Measurements from ENCODE around the gene MAN2A1.

The MAN2A1 gene

DNA sequence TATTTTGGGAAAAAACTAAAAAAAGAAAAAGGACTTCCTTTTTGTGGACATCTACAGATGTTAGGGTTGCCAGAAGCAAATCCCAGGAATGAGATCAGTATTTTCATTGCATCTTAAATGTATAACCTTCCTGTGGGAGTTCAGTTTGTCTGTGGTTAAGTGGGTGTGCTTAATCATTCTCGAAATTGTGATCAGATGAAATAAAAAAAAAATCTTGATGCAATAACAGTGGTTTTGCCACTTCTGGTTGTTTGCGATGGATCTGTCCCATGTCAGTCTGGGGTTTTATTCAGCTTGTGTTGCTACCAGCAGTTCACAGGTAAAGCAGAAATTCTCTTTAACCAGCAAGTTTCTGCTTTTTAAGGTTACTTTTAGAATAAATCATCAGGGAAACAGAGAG lies 179.0 kb downstream of the MAN2A1 start:
- Histone ChIP-seq H3K79me2 (ENCODE audit: control insufficient read depth, insufficient read depth, low read length, poor library complexity) (no peaks in the 10 kb centered on the region), H2BK12ac (ENCODE audit: low read length) (no peak overlapping the region), H3K9me3 (ENCODE audit: insufficient read depth, low read depth, low read length) (no peaks in the 10 kb centered on the region), H3K79me1 (ENCODE audit: low read length) (peaks cover 4% of the 10 kb centered on the region), H3K4me3 (ENCODE audit: low read depth, low read length) (no peak overlapping the region), H4K12ac (ENCODE audit: low read depth, low read length) (no peak overlapping the region), H3K23ac (ENCODE audit: low read length) (no peak overlapping the region), H2AFZ (ENCODE audit: insufficient read depth, low read length, poor library complexity) (no peak overlapping the region), H3K4me2 (ENCODE audit: low read length) (no peak overlapping the region), H3K4ac (ENCODE audit: low read depth, low read length) (no peak overlapping the region), H2AK5ac (ENCODE audit: low read length) (no peak overlapping the region), H2BK120ac (ENCODE audit: insufficient read depth, low read length, poor library complexity) (no peak overlapping the region), H3K27me3 (ENCODE audit: insufficient read depth, low read length) (no peaks in the 10 kb centered on the region), H4K91ac (ENCODE audit: low read depth, low read length) (no peak overlapping the region), H2BK5ac (ENCODE audit: low read depth, low read length, poor library complexity) (no peak overlapping the region), H3K27ac (ENCODE audit: low read depth, low read length) (no peak overlapping the region), H3K18ac (ENCODE audit: low read length) (no peak overlapping the region), H3K4me1 (ENCODE audit: control insufficient read depth in 1 of 2, insufficient read depth in 2 of 2, low read length in 2 of 2) (peaks cover 4 to 13% of the 10 kb centered on the region in 2 experiments), H4K8ac (ENCODE audit: low read depth, low read length) (no peak overlapping the region), H3K9ac (ENCODE audit: low read length) (no peak overlapping the region), H3K36me3 (ENCODE audit: control insufficient read depth in 1 of 2, insufficient read depth in 2 of 2, low read length in 2 of 2) (no peaks in the 10 kb centered on the region), H3K14ac (ENCODE audit: low read length) (no peak overlapping the region)
- WGBS (ENCODE audit: extremely low coverage, insufficient coverage, insufficient read length): no CpG with 5 or more reads among the region's 2 CpGs
- no peak for DNase-seq

DNA sequence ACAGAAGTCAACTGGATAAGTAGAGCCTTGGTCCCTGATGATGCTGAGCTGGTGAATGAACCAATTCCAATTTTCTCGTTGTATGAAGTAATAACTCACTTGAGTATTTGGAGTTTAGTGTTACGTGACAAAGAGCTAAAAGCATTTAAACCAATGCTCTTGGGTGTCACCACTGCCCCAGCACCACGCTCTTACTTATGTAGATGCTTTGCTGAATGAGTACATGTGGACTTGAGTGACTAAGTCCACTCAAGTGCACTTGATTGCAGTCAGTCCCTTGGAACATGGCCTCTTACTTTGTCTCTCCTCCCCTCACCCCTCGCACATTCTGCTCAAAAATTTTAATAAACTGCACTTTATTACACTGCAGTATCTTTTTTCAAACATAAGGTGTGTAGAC lies 184.0 kb downstream of the MAN2A1 start:
- H4K8ac ChIP-seq (ENCODE audit: low read depth, low read length): no peak overlapping the region
- peak in 1 of 2 donors; percentile 26 for DNase-seq
- no peak overlapping the region for H3K4ac ChIP-seq (ENCODE audit: low read depth, low read length)
- no peak overlapping the region for H3K14ac ChIP-seq (ENCODE audit: low read length)
- H3K4me3 ChIP-seq (ENCODE audit: low read depth, low read length): no peak overlapping the region
- no peak overlapping the region for H2BK12ac ChIP-seq (ENCODE audit: low read length)
- H2BK120ac ChIP-seq (ENCODE audit: insufficient read depth, low read length, poor library complexity): no peak overlapping the region
- no peaks in the 10 kb centered on the region for H3K27me3 ChIP-seq (ENCODE audit: insufficient read depth, low read length)
- no peak overlapping the region for H3K23ac ChIP-seq (ENCODE audit: low read length)
- no peak overlapping the region for H3K4me2 ChIP-seq (ENCODE audit: low read length)
- no peak overlapping the region for H4K91ac ChIP-seq (ENCODE audit: low read depth, low read length)
- no peak overlapping the region for H2AK5ac ChIP-seq (ENCODE audit: low read length)
- H3K79me2 ChIP-seq (ENCODE audit: control insufficient read depth, insufficient read depth, low read length, poor library complexity): no peaks in the 10 kb centered on the region
- H3K4me1 ChIP-seq (ENCODE audit: control insufficient read depth in 1 of 2, insufficient read depth in 2 of 2, low read length in 2 of 2): no peaks in the 10 kb centered on the region
- H4K12ac ChIP-seq (ENCODE audit: low read depth, low read length): no peak overlapping the region
- no peak overlapping the region for H3K9ac ChIP-seq (ENCODE audit: low read length)
- H2BK5ac ChIP-seq (ENCODE audit: low read depth, low read length, poor library complexity): no peak overlapping the region
- no peak overlapping the region for H3K27ac ChIP-seq (ENCODE audit: low read depth, low read length)
- no peak overlapping the region for H2AFZ ChIP-seq (ENCODE audit: insufficient read depth, low read length, poor library complexity)
- no peaks in the 10 kb centered on the region for H3K9me3 ChIP-seq (ENCODE audit: insufficient read depth, low read depth, low read length)
- H3K79me1 ChIP-seq (ENCODE audit: low read length): no peaks in the 10 kb centered on the region
- no peaks in the 10 kb centered on the region for H3K36me3 ChIP-seq (ENCODE audit: control insufficient read depth in 1 of 2, insufficient read depth in 2 of 2, low read length in 2 of 2)
- no CpG with 5 or more reads among the region's 4 CpGs for WGBS (ENCODE audit: extremely low coverage, insufficient coverage, insufficient read length)
- H3K18ac ChIP-seq (ENCODE audit: low read length): no peak overlapping the region

DNA sequence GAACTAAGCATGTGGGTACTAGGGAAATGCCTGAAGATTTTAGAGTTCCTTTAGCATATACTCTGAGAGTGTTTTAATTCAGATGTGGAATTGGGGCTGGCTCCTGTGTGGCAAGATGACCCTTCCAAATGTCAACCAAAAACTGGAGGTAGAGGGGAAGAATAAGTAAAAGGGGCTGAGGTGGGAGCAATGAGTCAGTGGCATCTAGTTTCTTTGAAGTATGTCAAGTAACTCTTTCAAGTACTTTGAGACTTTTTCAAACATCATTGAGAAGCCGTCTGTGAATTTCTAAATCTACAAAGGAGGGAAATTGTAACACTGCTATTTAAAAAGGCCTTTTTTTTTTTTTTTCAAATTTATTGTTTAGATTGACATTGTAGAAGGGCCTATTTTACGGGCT lies 184.4 kb downstream of the MAN2A1 start:
- Histone ChIP-seq H2AFZ (ENCODE audit: insufficient read depth, low read length, poor library complexity) (no peak overlapping the region), H3K79me2 (ENCODE audit: control insufficient read depth, insufficient read depth, low read length, poor library complexity) (no peaks in the 10 kb centered on the region), H3K4ac (ENCODE audit: low read depth, low read length) (no peak overlapping the region), H2BK120ac (ENCODE audit: insufficient read depth, low read length, poor library complexity) (no peak overlapping the region), H3K79me1 (ENCODE audit: low read length) (no peaks in the 10 kb centered on the region), H2AK5ac (ENCODE audit: low read length) (no peak overlapping the region), H3K4me2 (ENCODE audit: low read length) (no peak overlapping the region), H3K27ac (ENCODE audit: low read depth, low read length) (no peak overlapping the region), H4K8ac (ENCODE audit: low read depth, low read length) (no peak overlapping the region), H4K12ac (ENCODE audit: low read depth, low read length) (no peak overlapping the region), H2BK5ac (ENCODE audit: low read depth, low read length, poor library complexity) (no peak overlapping the region), H2BK12ac (ENCODE audit: low read length) (no peak overlapping the region), H4K91ac (ENCODE audit: low read depth, low read length) (no peak overlapping the region), H3K9ac (ENCODE audit: low read length) (no peak overlapping the region), H3K23ac (ENCODE audit: low read length) (no peak overlapping the region), H3K18ac (ENCODE audit: low read length) (no peak overlapping the region), H3K14ac (ENCODE audit: low read length) (no peak overlapping the region), H3K36me3 (ENCODE audit: control insufficient read depth in 1 of 2, insufficient read depth in 2 of 2, low read length in 2 of 2) (no peaks in the 10 kb centered on the region), H3K9me3 (ENCODE audit: insufficient read depth, low read depth, low read length) (no peaks in the 10 kb centered on the region), H3K27me3 (ENCODE audit: insufficient read depth, low read length) (no peaks in the 10 kb centered on the region), H3K4me3 (ENCODE audit: low read depth, low read length) (no peak overlapping the region), H3K4me1 (ENCODE audit: control insufficient read depth in 1 of 2, insufficient read depth in 2 of 2, low read length in 2 of 2) (no peaks in the 10 kb centered on the region)
- no CpG with 5 or more reads among the region's 2 CpGs for WGBS (ENCODE audit: extremely low coverage, insufficient coverage, insufficient read length)
- DNase-seq: no peak

- Histone ChIP-seq H3K9me3 (ENCODE audit: insufficient read depth, low read depth, low read length) (no peaks in the 10 kb centered on the region), H3K9ac (ENCODE audit: low read length) (no peak overlapping the region), H3K4me1 (ENCODE audit: control insufficient read depth in 1 of 2, insufficient read depth in 2 of 2, low read length in 2 of 2) (no peaks in the 10 kb centered on the region), H2BK120ac (ENCODE audit: insufficient read depth, low read length, poor library complexity) (no peak overlapping the region), H3K4ac (ENCODE audit: low read depth, low read length) (no peak overlapping the region), H2AFZ (ENCODE audit: insufficient read depth, low read length, poor library complexity) (no peak overlapping the region), H4K8ac (ENCODE audit: low read depth, low read length) (no peak overlapping the region), H2BK5ac (ENCODE audit: low read depth, low read length, poor library complexity) (no peak overlapping the region), H3K4me3 (ENCODE audit: low read depth, low read length) (no peak overlapping the region), H2BK12ac (ENCODE audit: low read length) (no peak overlapping the region), H3K79me1 (ENCODE audit: low read length) (no peaks in the 10 kb centered on the region), H3K4me2 (ENCODE audit: low read length) (no peak overlapping the region), H4K91ac (ENCODE audit: low read depth, low read length) (no peak overlapping the region), H3K14ac (ENCODE audit: low read length) (no peak overlapping the region), H2AK5ac (ENCODE audit: low read length) (no peak overlapping the region), H3K18ac (ENCODE audit: low read length) (no peak overlapping the region), H4K12ac (ENCODE audit: low read depth, low read length) (no peak overlapping the region), H3K27ac (ENCODE audit: low read depth, low read length) (no peak overlapping the region), H3K79me2 (ENCODE audit: control insufficient read depth, insufficient read depth, low read length, poor library complexity) (no peaks in the 10 kb centered on the region), H3K27me3 (ENCODE audit: insufficient read depth, low read length) (no peaks in the 10 kb centered on the region), H3K36me3 (ENCODE audit: control insufficient read depth in 1 of 2, insufficient read depth in 2 of 2, low read length in 2 of 2) (no peaks in the 10 kb centered on the region), H3K23ac (ENCODE audit: low read length) (no peak overlapping the region)
- no peak for DNase-seq
- no CpG with 5 or more reads among the region's 6 CpGs for WGBS (ENCODE audit: extremely low coverage, insufficient coverage, insufficient read length)
Observed at GRCh38 chr5:109876030-109876725, 186.5 kb downstream of the MAN2A1 start.

Data from trophoblast cell (in vitro differentiated cells and primary cell).